Medulla oblongata (tissue), 1 donor: ENCODE results near the gene RNF11.
"Not testable (repeated sequence)": the region's sequence is repeated elsewhere in the genome, so short reads cannot be mapped to it uniquely, and the experiment has no call there.

Source experiments
- DNase-seq: peaks from one replicate; pipeline ENCODE4 v3.0.0-alpha.2; 2015; ENCODE audit errors: extremely low spot score

RNF11 gene, protein sequence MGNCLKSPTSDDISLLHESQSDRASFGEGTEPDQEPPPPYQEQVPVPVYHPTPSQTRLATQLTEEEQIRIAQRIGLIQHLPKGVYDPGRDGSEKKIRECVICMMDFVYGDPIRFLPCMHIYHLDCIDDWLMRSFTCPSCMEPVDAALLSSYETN

GRCh38 chr1:51235673-51236530, at the start of gene RNF11:
Gene RNF11, plus strand, starts transcription at chr1:51236273. Its CDS starts 484 bp downstream, at chr1:51236757.
- peak; percentile 94 for DNase-seq

DNA sequence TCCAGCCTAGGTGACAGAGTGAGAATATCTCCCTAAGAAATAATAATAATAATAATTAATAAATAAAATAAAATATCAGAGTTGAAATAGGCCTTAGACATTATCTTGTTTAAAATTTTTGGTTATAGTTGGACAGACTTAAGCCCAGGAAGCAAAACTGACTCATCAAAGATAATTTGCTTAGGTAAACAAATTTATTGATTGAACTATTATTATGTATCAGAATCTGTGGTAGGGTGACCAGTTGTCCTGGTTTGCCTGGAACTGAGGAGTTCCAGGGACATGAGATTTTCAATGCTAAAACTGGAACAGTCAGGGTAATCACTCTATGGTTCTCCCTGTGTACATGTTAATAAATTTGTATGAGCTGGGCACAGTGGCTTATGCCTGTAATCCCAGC, 47.8 kb upstream of the RNF11 start:
- DNase-seq, result no peak

- DNase-seq, result peak; percentile 78
These were observed 46.5 kb upstream of the RNF11 start for GRCh38 chr1:51189421-51190073.

DNA sequence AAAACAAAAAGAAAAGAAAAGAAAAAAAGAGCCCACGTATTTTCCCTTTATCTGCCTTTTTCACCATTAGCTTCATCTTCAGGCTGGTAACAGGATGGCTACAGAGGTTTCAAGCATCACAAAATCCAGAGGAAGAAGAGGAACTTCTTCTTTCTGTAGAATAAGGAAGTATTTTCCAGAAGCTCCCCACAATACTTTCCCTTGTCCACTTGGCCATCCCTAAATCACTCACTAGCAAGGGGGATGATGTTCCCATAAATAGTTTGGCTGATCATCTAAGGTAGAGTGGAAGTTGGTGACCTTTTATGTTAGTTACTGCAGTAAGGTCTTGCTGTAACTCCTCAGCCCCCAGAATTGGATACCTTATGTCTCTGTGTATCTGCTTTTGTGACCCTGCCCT, 45.1 kb upstream of the RNF11 start:
- peak; percentile 10 for DNase-seq

- DNase-seq, result peak; percentile 84
These were observed 43.7 kb upstream of the RNF11 start for GRCh38 chr1:51192213-51192843.

DNA sequence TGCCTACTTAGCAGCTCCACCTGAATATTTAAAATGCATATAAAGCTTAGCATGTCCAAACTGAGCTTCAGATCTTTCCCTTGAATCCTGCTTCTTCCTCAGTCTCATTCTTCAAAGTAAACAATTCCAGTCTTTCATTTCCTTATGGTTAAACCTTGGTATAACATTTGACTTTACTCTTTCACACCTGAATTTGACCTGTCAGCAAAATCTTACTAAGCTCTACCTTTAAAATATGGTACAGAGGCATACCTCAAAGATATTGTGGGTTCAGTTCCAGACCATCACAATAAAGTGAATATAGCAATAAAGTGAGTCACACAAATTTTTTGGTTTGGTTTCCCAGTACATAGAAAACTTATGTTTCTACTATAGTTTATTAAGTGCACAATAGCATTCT, 42.5 kb upstream of the RNF11 start:
- no peak for DNase-seq

DNA sequence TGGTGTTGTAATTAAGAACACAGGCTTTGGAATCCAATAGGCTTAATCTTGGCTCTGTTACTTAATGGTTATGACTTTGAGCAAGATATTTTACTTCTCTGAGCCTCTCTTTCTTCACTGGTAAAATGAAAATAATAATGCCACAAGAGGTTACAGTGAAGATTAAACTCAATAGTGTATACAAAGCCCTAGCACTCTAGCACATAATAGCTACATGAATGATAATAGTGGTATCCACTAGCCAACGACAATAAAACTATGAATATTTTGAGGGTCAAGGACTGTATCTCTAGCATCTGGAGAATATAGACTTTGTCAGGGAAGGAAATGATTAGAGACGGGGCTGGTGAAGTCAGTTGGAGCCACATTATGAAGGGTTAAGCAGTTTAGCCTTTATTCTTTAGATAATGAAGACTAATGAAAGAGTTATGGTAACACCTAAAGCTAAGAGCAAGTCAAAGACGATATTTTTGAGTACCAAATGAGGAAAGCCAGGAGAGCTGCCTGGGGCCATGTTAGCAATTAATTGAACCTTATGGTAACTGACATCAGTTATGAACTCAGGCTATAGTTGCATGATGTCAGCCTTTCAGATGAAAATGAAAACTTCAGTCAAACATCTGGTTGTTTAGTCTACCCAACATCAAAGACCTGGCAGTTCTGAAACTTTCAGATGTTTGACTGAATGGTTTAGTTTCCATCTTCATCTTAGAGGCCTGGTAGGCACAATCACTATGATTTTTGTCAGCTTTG, 32.8 kb upstream of the RNF11 start:
- no peak for DNase-seq

- DNase-seq, result no peak
These were observed 32.2 kb upstream of the RNF11 start for GRCh38 chr1:51203874-51204245.

DNA sequence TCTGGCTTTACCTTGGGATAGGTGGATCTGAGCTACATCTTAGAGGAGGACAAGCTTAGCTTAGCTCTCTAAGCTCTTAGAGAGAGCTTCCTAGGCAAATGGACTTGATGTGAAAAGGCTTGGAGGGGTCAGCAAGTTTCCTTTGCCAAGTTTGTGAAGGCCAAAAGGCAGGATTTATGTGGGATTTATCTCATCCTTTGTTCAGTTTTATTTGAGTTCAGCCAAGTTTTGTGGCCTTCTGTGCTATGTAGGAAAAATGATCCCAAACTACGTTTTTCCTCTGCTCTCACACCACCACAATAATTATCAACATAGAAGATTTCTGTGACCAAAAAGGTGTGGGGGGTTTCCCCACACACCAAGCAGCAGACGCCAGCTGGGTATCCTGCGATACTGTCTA, 26.0 kb upstream of the RNF11 start:
- no peak for DNase-seq

GRCh38 chr1:51210676-51211075, 25.4 kb upstream of the RNF11 start:
- no peak for DNase-seq

- DNase-seq, result no peak
These were observed 21.4 kb upstream of the RNF11 start for GRCh38 chr1:51214615-51215131.

DNA sequence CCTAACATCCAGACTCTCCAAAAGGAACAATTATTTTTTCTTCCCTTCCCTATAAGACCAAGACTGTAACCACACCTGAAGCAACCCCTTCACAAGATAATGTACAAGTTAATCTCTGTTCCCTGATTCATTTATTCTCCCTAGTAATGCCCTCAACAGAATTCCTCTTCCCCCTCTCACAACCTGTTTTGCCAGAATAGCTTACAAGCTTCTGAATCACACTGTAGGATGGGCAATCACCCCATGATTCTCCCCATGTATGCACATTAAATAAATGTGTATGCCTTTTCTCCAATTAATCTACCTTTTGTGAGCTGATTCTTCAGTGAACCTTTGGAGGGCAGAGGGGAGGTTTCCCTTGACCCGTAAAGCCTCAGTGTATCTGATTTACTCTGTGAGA, 20.9 kb upstream of the RNF11 start:
- no peak for DNase-seq

- no peak for DNase-seq
These were observed 19.4 kb upstream of the RNF11 start for GRCh38 chr1:51216631-51217030.

DNA sequence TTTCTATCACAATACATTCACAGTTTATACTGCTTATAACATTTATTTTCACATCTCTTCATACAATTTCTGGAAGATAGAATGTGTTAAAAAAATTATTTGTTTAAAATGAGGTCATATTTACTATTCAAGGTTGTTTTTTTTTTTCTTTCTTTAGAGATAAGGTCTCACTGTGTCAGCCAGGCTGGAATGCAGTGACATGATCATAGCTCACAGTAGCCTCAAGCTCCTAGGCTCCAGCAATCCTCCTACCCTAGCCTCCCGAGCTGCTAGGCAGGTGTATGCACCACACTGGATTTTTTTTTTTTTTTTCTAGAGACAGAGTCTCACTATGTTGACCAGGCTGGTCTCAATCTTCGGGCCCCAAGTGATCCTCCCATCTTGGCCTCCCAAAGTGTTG, 19.0 kb upstream of the RNF11 start:
- DNase-seq, result no peak

GRCh38 chr1:51218570-51218969, 17.5 kb upstream of the RNF11 start:
- DNase-seq, result no peak

GRCh38 chr1:51219022-51219421, 17.1 kb upstream of the RNF11 start:
- no peak for DNase-seq

DNA sequence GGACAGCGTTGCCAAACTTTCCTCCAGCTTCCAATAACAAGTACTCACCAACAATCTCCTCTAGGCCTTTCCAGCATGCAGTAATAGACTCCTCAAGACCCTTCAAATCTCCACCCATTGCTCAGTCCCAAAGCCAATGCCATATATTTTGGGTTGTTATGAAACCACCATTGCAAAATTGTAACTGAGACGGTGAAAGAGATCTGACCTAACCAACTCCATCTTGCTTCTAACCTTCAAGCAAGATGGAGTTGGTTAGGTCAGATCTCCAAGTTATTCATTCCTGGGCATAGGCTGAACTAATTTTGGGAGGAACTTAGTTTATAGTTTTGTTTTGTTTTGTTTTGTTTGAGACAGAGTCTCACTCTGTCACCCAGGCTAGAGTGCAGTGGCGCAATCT, 14.5 kb upstream of the RNF11 start:
- not testable (repeated sequence) for DNase-seq

DNA sequence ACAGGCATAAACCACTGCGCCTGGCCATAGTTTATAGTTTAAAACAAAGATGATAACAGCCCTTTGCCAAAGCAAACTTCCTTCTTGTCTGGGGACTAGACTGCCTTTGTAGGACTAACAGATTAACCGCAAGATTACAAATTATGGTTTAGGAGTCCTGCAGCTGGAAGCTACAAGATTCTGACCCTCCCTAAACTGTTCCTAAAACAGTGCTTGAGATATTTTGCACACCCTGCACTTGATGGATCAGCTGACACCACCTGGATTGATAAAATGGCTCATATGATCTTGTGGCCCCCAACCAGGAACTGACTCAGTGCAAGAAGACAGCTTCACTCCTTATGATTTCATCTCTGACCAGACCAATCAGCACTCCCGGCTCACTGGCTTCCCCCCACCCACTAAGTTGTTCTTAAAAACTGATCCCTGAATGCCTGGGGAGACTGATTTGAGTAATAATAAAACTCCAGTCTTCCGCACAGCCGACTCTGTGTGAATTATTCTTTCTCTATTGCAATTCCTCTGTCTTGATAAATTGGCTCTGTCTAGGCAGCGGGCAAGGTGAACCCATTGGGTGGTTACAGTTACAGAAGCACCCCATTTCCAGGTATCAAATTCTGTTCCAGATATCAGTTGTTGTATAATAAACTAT, 13.8 kb upstream of the RNF11 start:
- DNase-seq, result no peak

DNA sequence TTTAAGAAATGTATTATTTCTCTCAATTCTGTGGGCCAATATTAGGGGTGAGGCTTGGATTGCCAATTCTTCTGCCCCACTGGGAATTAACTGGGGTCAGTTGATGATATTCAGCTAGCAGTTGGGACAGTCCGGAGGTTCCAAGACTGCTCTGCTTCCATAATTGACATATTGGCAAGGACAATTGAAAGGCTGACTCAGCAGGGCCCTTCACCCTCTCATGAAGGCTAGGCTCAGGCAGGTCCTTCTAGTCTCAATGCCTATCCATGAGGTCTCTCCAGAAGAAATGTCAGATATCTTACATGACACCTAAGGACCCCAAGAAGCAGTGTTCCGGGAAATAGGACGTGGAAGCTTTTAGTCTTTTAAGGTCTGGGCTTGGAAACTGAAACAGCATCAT, 13.3 kb upstream of the RNF11 start:
- DNase-seq, result no peak

DNA sequence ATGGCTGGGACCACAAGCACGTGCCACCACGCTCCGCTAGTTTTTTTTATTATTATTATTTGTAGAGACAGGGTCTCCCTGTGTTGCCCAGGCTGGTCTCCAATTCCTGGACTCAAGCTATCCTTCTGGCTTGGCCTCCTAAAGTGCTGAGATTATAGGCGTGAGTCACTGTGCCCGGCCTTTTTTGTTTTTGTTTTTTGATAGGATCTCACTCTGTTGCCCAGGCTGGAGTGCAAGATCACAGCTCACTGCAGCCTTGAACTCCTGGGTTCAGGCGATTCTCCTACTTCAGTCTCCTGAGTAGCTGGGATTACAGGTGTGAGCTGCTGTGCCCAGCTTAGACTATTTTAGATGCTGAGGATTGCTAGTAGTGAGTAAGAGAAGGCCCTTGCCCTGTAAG, 11.8 kb upstream of the RNF11 start:
- DNase-seq, result no peak
